ENCODE results near the gene APIP.

APIP gene

DNA sequence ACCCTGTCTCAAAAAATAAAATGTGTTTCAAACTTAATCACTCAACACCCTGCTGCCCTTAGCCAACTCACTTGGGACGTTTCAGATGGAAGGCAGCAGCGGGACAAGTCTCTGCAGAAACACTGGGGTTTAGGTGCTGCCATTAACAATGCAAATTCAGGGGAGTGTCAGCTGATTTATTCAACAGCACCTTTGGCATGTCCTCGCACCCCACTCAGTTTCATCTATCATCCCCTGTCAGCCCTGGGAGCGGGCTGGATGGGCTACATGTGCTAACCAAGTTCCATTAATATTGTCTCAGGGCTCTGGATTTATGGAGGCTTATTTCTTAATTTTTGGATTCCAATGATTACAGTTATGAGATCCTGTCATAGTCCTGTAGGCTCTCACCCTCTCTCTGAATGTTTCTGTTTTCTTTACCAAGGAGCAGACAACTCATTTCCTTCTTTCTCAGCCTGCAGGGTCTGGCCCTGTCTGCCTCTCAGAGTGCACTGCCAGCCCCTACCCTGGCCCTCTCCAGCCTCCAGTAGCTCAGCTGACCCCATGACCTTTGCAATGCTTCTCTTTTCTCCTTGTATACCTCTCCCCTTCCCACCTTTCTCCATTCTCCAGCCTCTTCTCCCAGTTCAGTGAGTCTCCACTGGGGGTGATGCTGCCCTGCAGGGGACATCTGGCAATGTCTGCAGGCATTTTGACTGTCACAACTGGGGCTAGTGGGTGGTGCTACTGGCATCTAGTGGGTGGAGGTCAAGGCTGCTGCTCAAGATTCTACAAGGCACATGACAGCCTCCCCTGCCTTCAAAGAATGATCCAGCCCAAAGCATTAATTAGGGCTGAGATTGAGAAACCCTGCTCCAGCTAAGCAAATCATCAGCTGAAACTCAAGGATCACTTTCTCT lies 79.0 kb downstream of the APIP start:
- no peak for DNase-seq

- DNase-seq: no peak
Observed at GRCh38 chr11:34833602-34834001, 82.6 kb downstream of the APIP start.

Measured in NCI-H187 (cell line).